Esophagus mucosa (tissue), 1 donor: ENCODE measurements around the gene TUFM. TPM values are rescaled to one million over a fixed set of nuclear protein-coding genes. Genes with fewer than 3 reads are reported as not detected.
"Not testable (repeated sequence)": the region's sequence is repeated elsewhere in the genome, so short reads cannot be mapped to it uniquely, and the experiment has no call there.

Experiments used
- ATAC-seq: fragments of 200-7000 bp; cut with Tn5 transposase; one replicate; pipeline ENCODE4 v1.9.1; 2020
- total RNA-seq: library from RNA; stranded (reverse); gene quantifications from one replicate; pipeline ENCODE4 v1.2.4, GENCODE V29; 2023
- donor health status: DM: yes; HTN: yes; CAD: no.

The TUFM gene
- 137 TPM for total RNA-seq

- ATAC-seq = peak; percentile 97
Measured at GRCh38 chr16:28846080-28846932, at the start of gene TUFM. TUFM (minus strand) TSS chr16:28846348; CDS start chr16:28846269, 79 bp downstream.

GRCh38 chr16:28895609-28896008 lies 49.5 kb upstream of the TUFM start:
- ATAC-seq = no peak

GRCh38 chr16:28893291-28893690 lies 47.1 kb upstream of the TUFM start:
- ATAC-seq = peak; percentile 39

GRCh38 chr16:28891964-28892890 lies 46.1 kb upstream of the TUFM start:
- no peak for ATAC-seq

- ATAC-seq = not testable (repeated sequence)
Measured at GRCh38 chr16:28890355-28890754, 44.2 kb upstream of the TUFM start.

- ATAC-seq = no peak
Measured at GRCh38 chr16:28886945-28887344, 40.8 kb upstream of the TUFM start.

- ATAC-seq = no peak
Measured at GRCh38 chr16:28884045-28884444, 37.9 kb upstream of the TUFM start.

GRCh38 chr16:28883221-28883996 lies 37.3 kb upstream of the TUFM start:
- no peak for ATAC-seq

GRCh38 chr16:28882551-28883160 lies 36.5 kb upstream of the TUFM start:
- ATAC-seq = no peak

- not testable (repeated sequence) for ATAC-seq
Measured at GRCh38 chr16:28881565-28881964, 35.4 kb upstream of the TUFM start.

GRCh38 chr16:28880955-28881354 lies 34.8 kb upstream of the TUFM start:
- ATAC-seq = no peak

- ATAC-seq = no peak
Measured at GRCh38 chr16:28880589-28880915, 34.4 kb upstream of the TUFM start.

GRCh38 chr16:28879841-28880588 lies 33.9 kb upstream of the TUFM start:
- peak; percentile 86 for ATAC-seq

GRCh38 chr16:28879261-28879840 lies 33.2 kb upstream of the TUFM start:
- peak; percentile 36 for ATAC-seq

- no peak for ATAC-seq
Measured at GRCh38 chr16:28878083-28878926, 32.2 kb upstream of the TUFM start, which contains the start of gene ATP2A1. ATP2A1 (plus strand) TSS chr16:28878488; CDS start chr16:28878672, 184 bp downstream.

- ATAC-seq = no peak
Measured at GRCh38 chr16:28877655-28878000, 31.5 kb upstream of the TUFM start.

- no peak for ATAC-seq
Measured at GRCh38 chr16:28876973-28877654, 31.0 kb upstream of the TUFM start.

GRCh38 chr16:28876019-28876659 lies 30.0 kb upstream of the TUFM start:
- no peak for ATAC-seq
